Fibroblast of lung (primary cell): Measurements from ENCODE around the gene PFN1. TPM values are rescaled to one million over a fixed set of nuclear protein-coding genes. Genes with fewer than 3 reads are reported as not detected.

Experiments
- DNase-seq, 2 donors: peaks; one replicate each; pipeline versions ENCODE4 v3.0.0 to v3.0.0-alpha.2; 2010; ENCODE audit warnings: low read depth in 2 of 2
- H2AFZ ChIP-seq: 2 replicates; pipeline ENCODE4 v1.5.1; 2012; ENCODE audit warnings: low read length, control low read depth, inconsistent platforms
- H3K27ac ChIP-seq: 2 replicates; pipeline ENCODE4 v1.5.1; 2011; ENCODE audit warnings: low read length, control low read depth; ENCODE audit not compliant: insufficient read depth
- H3K27me3 ChIP-seq: 2 replicates; pipeline ENCODE4 v1.5.1; 2011; ENCODE audit warnings: mild to moderate bottlenecking, low read length; ENCODE audit not compliant: control insufficient read depth, insufficient read depth
- H3K36me3 ChIP-seq: 2 replicates; pipeline ENCODE4 v1.5.1; 2011; ENCODE audit warnings: low read length; ENCODE audit not compliant: control insufficient read depth, insufficient read depth
- H3K4me1 ChIP-seq: 2 replicates; pipeline ENCODE4 v1.5.1; 2011; ENCODE audit warnings: low read length; ENCODE audit not compliant: control insufficient read depth, insufficient read depth; ENCODE audit errors: extremely low read depth
- H3K4me2 ChIP-seq: 2 replicates; pipeline ENCODE4 v1.5.1; 2011; ENCODE audit warnings: low read length, control low read depth; ENCODE audit not compliant: insufficient read depth; ENCODE audit errors: extremely low read depth
- H3K4me3 ChIP-seq, 4 experiments: fragments of 200-600 bp in 1 of 4; sonication (generic) in 1 of 4; replicated peaks in 1 of 4; 2 replicates each; pipeline ENCODE4 v1.5.1; 2011 to 2016; ENCODE audit warnings: low read length in 4 of 4, low read depth in 3 of 4, mild to moderate bottlenecking in 3 of 4, control low read depth in 2 of 4, inconsistent platforms in 1 of 4, mixed read lengths in 1 of 4; ENCODE audit not compliant: insufficient read depth in 1 of 4; ENCODE audit errors: control extremely low read depth in 1 of 4
- H3K79me2 ChIP-seq: 2 replicates; pipeline ENCODE4 v1.5.1; 2012; ENCODE audit warnings: mild to moderate bottlenecking, low read length, inconsistent platforms; ENCODE audit not compliant: control insufficient read depth, insufficient read depth
- H3K9ac ChIP-seq: 2 replicates; pipeline ENCODE4 v1.5.1; 2011; ENCODE audit warnings: mild to moderate bottlenecking, low read length, control low read depth; ENCODE audit not compliant: insufficient read depth
- H3K9me3 ChIP-seq: 2 replicates; pipeline ENCODE4 v1.5.1; 2012; ENCODE audit warnings: low read depth, low read length; ENCODE audit not compliant: control insufficient read depth, insufficient read depth
- H4K20me1 ChIP-seq: 2 replicates; pipeline ENCODE4 v1.5.1; 2011; ENCODE audit warnings: low read length; ENCODE audit not compliant: control insufficient read depth, insufficient read depth; ENCODE audit errors: extremely low read depth
- EZH2 ChIP-seq: IDR thresholded peaks from 2 replicates; pipeline ENCODE4 v1.5.1; 2012; ENCODE audit warnings: low read length, control low read depth, mild to moderate bottlenecking; ENCODE audit errors: missing control alignments
- polyA plus RNA-seq, 2 donors: library from polyadenylated mRNA; depleted of rRNA in 1 of 2; stranded (reverse) in 1 of 2; unstranded in 1 of 2; fragments of >200 nt; gene quantifications; 2 replicates each; pipeline ENCODE4 v1.2.1, GENCODE V29; 2011 to 2012; ENCODE audit warnings: missing spikeins in 1 of 2
- total RNA-seq: library from RNA; depleted of rRNA; stranded (reverse); fragments of >200 nt; gene quantifications from 2 replicates; pipeline ENCODE4 v1.2.1, GENCODE V29; 2014
- TF ChIP-seq, protein P1 (sequence below), 2 donors: IDR thresholded peaks in 1 of 2; conservative IDR thresholded peaks in 1 of 2; 1 replicate in 1 of 2; 2 replicates in 1 of 2; pipeline ENCODE4 v1.5.1; 2011 to 2012; ENCODE audit warnings: low read length in 2 of 2, control low read depth in 1 of 2, inconsistent platforms in 1 of 2, low read depth in 1 of 2, mild to moderate bottlenecking in 1 of 2

PFN1 gene
- total and polyA plus RNA-seq, 2 donors (not counting 1 experiment from before 2014, with no cell fraction given) = 422 to 870 TPM

GRCh38 chr17:4939546-4939795 is 8.9 kb downstream of the PFN1 start:
- Histone ChIP-seq H3K79me2 (peaks cover 56% of the 10 kb centered on the region), H3K27ac (peak overlapping the region; percentile 89), H3K9ac (peak overlapping the region; percentile 65), H3K4me2 (peak overlapping the region; percentile 100), H3K4me1 (peaks cover 20% of the 10 kb centered on the region), H3K9me3 (no peaks in the 10 kb centered on the region), H3K4me3 (peak overlapping the region; percentile 76 to 93 (median 81)), H3K36me3 (peaks cover 29% of the 10 kb centered on the region), H4K20me1 (no peaks in the 10 kb centered on the region), H3K27me3 (no peaks in the 10 kb centered on the region), H2AFZ (no peak overlapping the region)
- TF ChIP-seq, protein P1, sequence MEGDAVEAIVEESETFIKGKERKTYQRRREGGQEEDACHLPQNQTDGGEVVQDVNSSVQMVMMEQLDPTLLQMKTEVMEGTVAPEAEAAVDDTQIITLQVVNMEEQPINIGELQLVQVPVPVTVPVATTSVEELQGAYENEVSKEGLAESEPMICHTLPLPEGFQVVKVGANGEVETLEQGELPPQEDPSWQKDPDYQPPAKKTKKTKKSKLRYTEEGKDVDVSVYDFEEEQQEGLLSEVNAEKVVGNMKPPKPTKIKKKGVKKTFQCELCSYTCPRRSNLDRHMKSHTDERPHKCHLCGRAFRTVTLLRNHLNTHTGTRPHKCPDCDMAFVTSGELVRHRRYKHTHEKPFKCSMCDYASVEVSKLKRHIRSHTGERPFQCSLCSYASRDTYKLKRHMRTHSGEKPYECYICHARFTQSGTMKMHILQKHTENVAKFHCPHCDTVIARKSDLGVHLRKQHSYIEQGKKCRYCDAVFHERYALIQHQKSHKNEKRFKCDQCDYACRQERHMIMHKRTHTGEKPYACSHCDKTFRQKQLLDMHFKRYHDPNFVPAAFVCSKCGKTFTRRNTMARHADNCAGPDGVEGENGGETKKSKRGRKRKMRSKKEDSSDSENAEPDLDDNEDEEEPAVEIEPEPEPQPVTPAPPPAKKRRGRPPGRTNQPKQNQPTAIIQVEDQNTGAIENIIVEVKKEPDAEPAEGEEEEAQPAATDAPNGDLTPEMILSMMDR (conservative IDR thresholded peaks at IDR 0.05 in 1 of 2, IDR thresholded peaks at IDR 0.05 in 1 of 2; ENCODE audit: low read depth in 1 of 2, low read length in 2 of 2) = no peak
- TF ChIP-seq EZH2 = no peak
- no peak for DNase-seq

DNA sequence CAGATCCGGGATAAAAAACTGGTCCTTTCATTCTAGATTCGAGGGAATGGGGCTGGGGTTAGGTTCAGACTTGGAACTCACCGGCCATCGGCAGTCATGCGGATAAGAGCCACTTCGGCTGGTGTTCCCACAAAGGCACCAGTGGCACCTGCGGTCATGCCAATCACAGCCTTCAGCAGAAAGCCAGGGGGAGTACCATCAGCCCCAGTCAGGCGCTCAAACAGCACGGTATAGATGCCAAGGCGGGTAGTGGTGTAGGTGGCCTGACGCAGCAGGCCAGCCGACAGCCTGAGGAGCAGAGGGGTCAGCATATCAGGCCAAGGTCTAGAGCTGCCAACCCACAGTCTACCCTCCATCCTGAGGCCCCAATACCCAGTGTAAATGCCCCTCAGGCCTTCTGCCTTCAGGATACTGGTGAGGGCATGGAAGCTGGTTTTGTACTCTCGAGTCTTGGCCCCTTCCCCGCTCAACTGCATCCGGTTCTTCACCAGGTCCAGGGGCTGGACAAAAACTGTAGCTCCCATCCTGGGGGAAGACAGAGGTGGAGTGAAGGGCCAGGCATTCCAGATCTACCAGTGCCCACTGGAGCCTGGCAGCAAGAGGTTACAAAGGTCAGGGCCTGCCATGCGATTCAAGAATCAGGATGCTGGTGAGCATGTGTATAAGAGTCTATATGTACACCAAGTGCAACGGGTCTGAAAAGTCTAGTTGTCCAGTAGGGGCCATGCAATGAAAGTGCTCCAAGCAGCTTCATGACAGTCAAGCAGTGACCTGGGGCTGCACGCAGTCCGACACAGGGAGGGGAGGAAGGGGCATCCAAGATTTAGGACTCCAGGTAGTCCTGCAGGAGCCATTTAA is 9.4 kb downstream of the PFN1 start:
- no peak for TF ChIP-seq EZH2
- TF ChIP-seq, protein P1 (conservative IDR thresholded peaks at IDR 0.05 in 1 of 2, IDR thresholded peaks at IDR 0.05 in 1 of 2; ENCODE audit: low read depth in 1 of 2, low read length in 2 of 2) = no peak
- Histone ChIP-seq H3K9ac (peak overlapping the region; percentile 65), H3K4me1 (peaks cover 19% of the 10 kb centered on the region), H4K20me1 (no peaks in the 10 kb centered on the region), H3K9me3 (no peaks in the 10 kb centered on the region), H2AFZ (no peak overlapping the region), H3K4me3 (peak overlapping the region; percentile 76 to 93 (median 81)), H3K79me2 (peaks cover 50% of the 10 kb centered on the region), H3K27ac (peak overlapping the region; percentile 89), H3K27me3 (no peaks in the 10 kb centered on the region), H3K4me2 (peak overlapping the region; percentile 100), H3K36me3 (peaks cover 26% of the 10 kb centered on the region)
- no peak for DNase-seq

- Histone ChIP-seq H3K9ac (no peak overlapping the region), H3K9me3 (no peaks in the 10 kb centered on the region), H3K79me2 (peaks cover 42% of the 10 kb centered on the region), H3K4me2 (peak overlapping the region; percentile 100), H3K4me3 (peak overlapping the region in 1 of 4 experiments; percentile 93), H3K27ac (no peak overlapping the region), H3K27me3 (no peaks in the 10 kb centered on the region), H2AFZ (no peak overlapping the region), H3K4me1 (peaks cover 17% of the 10 kb centered on the region), H3K36me3 (peaks cover 22% of the 10 kb centered on the region), H4K20me1 (no peaks in the 10 kb centered on the region)
- no peak for TF ChIP-seq EZH2
- TF ChIP-seq, protein P1 (conservative IDR thresholded peaks at IDR 0.05 in 1 of 2, IDR thresholded peaks at IDR 0.05 in 1 of 2; ENCODE audit: low read depth in 1 of 2, low read length in 2 of 2) = no peak
- no peak for DNase-seq
These were observed 10.2 kb downstream of the PFN1 start for GRCh38 chr17:4938069-4938491.
